OCI-LY7 (cell line): ENCODE data around the gene SYPL1. TPM values are rescaled to one million over a fixed set of nuclear protein-coding genes. Genes with fewer than 3 reads are reported as not detected.

ENCODE experiments used
- BruUV-seq: library from RNA; stranded (reverse); fragments of 400-500 nt; replicated peaks from 2 replicates; lab custom pipeline; 2021; lab: Mats Ljungman, UMichigan
- CTCF ChIA-PET: fragments of 300-600 bp; sonication (Branson Sonifier 250); formaldehyde crosslinking; loops from one replicate; lab custom pipeline; 2022; ENCODE audit warnings: antibody characterized with exemption; ENCODE audit not compliant: unreplicated experiment; lab: Charles Lee
- POLR2A ChIA-PET: fragments of 300-600 bp; sonication (Branson Sonifier 250); formaldehyde crosslinking; loops from one replicate; lab custom pipeline; 2022; ENCODE audit warnings: antibody characterized with exemption; lab: Charles Lee
- DNase-seq: peaks from one replicate; pipeline ENCODE4 v3.0.0-alpha.2; 2015; ENCODE audit warnings: low spot score
- H2AFZ ChIP-seq: fragments of 200-600 bp; sonication (generic), shearing (Covaris generic); 2 replicates; pipeline ENCODE4 v1.6.1; 2014; ENCODE audit warnings: mild to moderate bottlenecking, antibody characterized with exemption, low read length, moderate library complexity
- H3K27ac ChIP-seq: fragments of 200-600 bp; sonication (generic); 2 replicates; pipeline ENCODE4 v1.5.1; 2014; ENCODE audit warnings: mixed run types, low read depth, mild to moderate bottlenecking, moderate library complexity, low read length, inconsistent platforms; ENCODE audit not compliant: poor library complexity, severe bottlenecking
- H3K36me3 ChIP-seq: fragments of 200-600 bp; sonication (generic); 2 replicates; pipeline ENCODE4 v1.6.1; 2014; ENCODE audit warnings: mild to moderate bottlenecking, antibody characterized with exemption, low read length, moderate library complexity, mixed read lengths; ENCODE audit not compliant: insufficient read depth
- H3K4me1 ChIP-seq: fragments of 200-600 bp; sonication (generic); 2 replicates; pipeline ENCODE4 v1.5.1; 2014; ENCODE audit warnings: mild to moderate bottlenecking, low read length; ENCODE audit not compliant: insufficient read depth, poor library complexity, severe bottlenecking
- H3K4me2 ChIP-seq: fragments of 200-600 bp; sonication (generic); 2 replicates; pipeline ENCODE4 v1.6.1; 2014; ENCODE audit warnings: mild to moderate bottlenecking, low read length
- H3K4me3 ChIP-seq: fragments of 200-600 bp; sonication (generic); 2 replicates; pipeline ENCODE4 v1.5.1; 2014; ENCODE audit warnings: mild to moderate bottlenecking, low read depth, low read length; ENCODE audit not compliant: poor library complexity, severe bottlenecking
- H3K79me2 ChIP-seq: fragments of 200-600 bp; sonication (generic); 2 replicates; pipeline ENCODE4 v1.6.1; 2016; ENCODE audit warnings: low read depth, mild to moderate bottlenecking, low read length, moderate library complexity, mixed read lengths; ENCODE audit not compliant: insufficient read depth
- H3K9me2 ChIP-seq: fragments of 200-600 bp; sonication (generic); 2 replicates; pipeline ENCODE4 v1.6.1; 2016; ENCODE audit warnings: mild to moderate bottlenecking, low read length, mixed read lengths; ENCODE audit not compliant: insufficient read depth
- H3K9me3 ChIP-seq: fragments of 200-600 bp; sonication (generic); 2 replicates; pipeline ENCODE4 v1.6.1; 2014; ENCODE audit warnings: mild to moderate bottlenecking, mixed run types, low read length, mixed read lengths
- H4K20me1 ChIP-seq: fragments of 200-600 bp; sonication (generic); 2 replicates; pipeline ENCODE4 v1.6.1; 2014; ENCODE audit warnings: mild to moderate bottlenecking, antibody characterized with exemption, low read length, moderate library complexity, mixed read lengths; ENCODE audit not compliant: insufficient read depth
- CTCF ChIP-seq: fragments of 200-600 bp; sonication (generic); conservative IDR thresholded peaks from 2 replicates; pipeline ENCODE4 v1.5.1; 2014; ENCODE audit warnings: mild to moderate bottlenecking, antibody characterized with exemption, low read length, moderate library complexity, mixed read lengths
- EZH2phosphoT487 ChIP-seq: fragments of 200-600 bp; sonication (generic); IDR thresholded peaks from 2 replicates; pipeline ENCODE4 v1.6.1; 2018; ENCODE audit warnings: low read depth, borderline replicate concordance, mild to moderate bottlenecking, mixed run types, antibody characterized with exemption, low read length, moderate library complexity, mixed read lengths
- intact Hi-C: fragments of 100-400 bp; cut with micrococcal nuclease; formaldehyde crosslinking; loops from one replicate; pipeline ENCODE4 v1.10.0; 2022; ENCODE audit not compliant: unreplicated experiment
- total RNA-seq, 2 experiments: library from RNA; depleted of rRNA in 1 of 2; stranded (reverse); fragments of >200 nt in 1 of 2; shearing (Covaris generic) in 1 of 2; gene quantifications; 2 replicates each; pipeline ENCODE4 v1.2.3, GENCODE V29; 2014 to 2022

The SYPL1 gene
- total RNA-seq, 2 experiments from 2014 or later, result 34.1 to 112 TPM

- no peaks in the 10 kb centered on the region for H4K20me1 ChIP-seq
- TF ChIP-seq EZH2phosphoT487 (no peak), CTCF (no peak)
- H3K9me3 ChIP-seq, result no peaks in the 10 kb centered on the region
- DNase-seq, result no peak
- H3K4me3 ChIP-seq, result peak overlapping the region; percentile 22
- H3K4me2 ChIP-seq, result peak overlapping the region; percentile 98
- no peaks in the 10 kb centered on the region for H3K9me2 ChIP-seq
- CTCF ChIA-PET, result interaction anchor here (0.6 to 5.9 kb wide), 6 partner anchors 13 to 81 kb away, joined by 3 to 52 read pairs (median 6); partner anchors contain the start of gene SYPL1
- intact Hi-C loops, result loop anchor here (2.0 to 5.0 kb wide), 3 partner anchors 16 to 1060 kb away; partner anchors contain the start of gene KMT2E
- POLR2A ChIA-PET, result interaction anchor here (0.7 to 12.8 kb wide), 12 partner anchors 11 to 1057 kb away, joined by 3 to 308 read pairs (median 15); partner anchors contain the start of gene SYPL1
- peaks cover 12% of the 10 kb centered on the region; the same call in 1 of the 2 replicates for H3K79me2 ChIP-seq
- no TSS peak for BruUV-seq
- H2AFZ ChIP-seq, result peak overlapping the region; percentile 68; the same call in 1 of the 2 replicates
- H3K4me1 ChIP-seq, result peaks cover 98% of the 10 kb centered on the region
- no peaks in the 10 kb centered on the region for H3K36me3 ChIP-seq
- peak overlapping the region; percentile 96 for H3K27ac ChIP-seq
Measured at GRCh38 chr7:106072715-106073091, 39.4 kb downstream of the SYPL1 start.

DNA sequence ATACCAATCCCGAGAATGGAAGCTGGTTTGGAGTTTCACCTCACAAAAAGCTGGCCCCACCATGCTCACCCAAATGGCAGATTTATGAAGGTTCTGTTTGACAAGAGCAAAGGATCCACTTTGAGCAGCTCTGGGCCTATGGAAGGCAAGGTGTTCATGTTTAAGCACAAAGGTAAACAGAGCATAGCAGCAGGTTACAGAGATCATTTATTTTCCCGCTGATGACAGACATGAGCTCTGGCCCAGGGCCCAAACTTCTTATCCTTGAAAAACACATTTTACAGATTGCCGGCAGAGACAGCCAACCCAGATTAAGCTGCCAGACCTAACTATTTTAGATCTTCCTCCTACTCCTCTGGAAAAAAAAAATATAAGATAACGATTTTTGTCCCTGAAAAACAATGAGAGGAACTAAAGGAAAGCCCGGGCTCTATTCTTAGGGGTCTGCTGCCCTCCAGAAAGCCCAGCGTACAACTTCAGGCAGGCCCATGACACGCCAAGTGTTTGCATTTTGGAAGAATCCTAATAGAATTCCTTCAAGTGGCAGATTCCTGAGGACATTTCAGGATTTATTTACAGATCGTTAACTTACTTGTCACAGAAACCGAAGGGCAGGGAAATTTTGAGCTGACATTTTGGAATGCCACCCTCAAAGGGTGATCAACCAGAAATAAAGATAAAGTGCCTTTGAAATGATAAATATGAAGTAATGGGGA is 40.0 kb downstream of the SYPL1 start:
- H3K9me3 ChIP-seq, result no peaks in the 10 kb centered on the region
- no peak overlapping the region; the same call in 1 of the 2 replicates for H2AFZ ChIP-seq
- peaks cover 12% of the 10 kb centered on the region; the same call in 1 of the 2 replicates for H3K79me2 ChIP-seq
- no peaks in the 10 kb centered on the region for H3K36me3 ChIP-seq
- no peaks in the 10 kb centered on the region for H4K20me1 ChIP-seq
- POLR2A ChIA-PET, result interaction anchor here (0.7 to 12.8 kb wide), 18 partner anchors 12 to 1056 kb away, joined by 3 to 308 read pairs (median 8); partner anchors contain the start of gene SYPL1
- DNase-seq, result no peak
- CTCF ChIA-PET, result interaction anchor here (0.6 to 5.9 kb wide), 5 partner anchors 13 to 82 kb away, joined by 3 to 52 read pairs (median 3); partner anchors contain the start of gene SYPL1
- H3K4me3 ChIP-seq, result peak overlapping the region; percentile 22
- H3K9me2 ChIP-seq, result no peaks in the 10 kb centered on the region
- TF ChIP-seq CTCF (no peak), EZH2phosphoT487 (no peak)
- H3K4me1 ChIP-seq, result peaks cover 98% of the 10 kb centered on the region
- TSS peak; percentile 97 for BruUV-seq
- H3K4me2 ChIP-seq, result peak overlapping the region; percentile 98
- peak overlapping the region; percentile 96 for H3K27ac ChIP-seq
- intact Hi-C loops, result loop anchor here (1.0 to 5.0 kb wide), 5 partner anchors 14 to 1060 kb away; partner anchors contain the start of gene KMT2E
